ENCODE results near the gene C8G. TPM values are rescaled to one million over a fixed set of nuclear protein-coding genes. Genes with fewer than 3 reads are reported as not detected.

Gene C8G
- total RNA-seq, 2 donors from 2014 or later = 1.4 to 2.7 TPM

DNA sequence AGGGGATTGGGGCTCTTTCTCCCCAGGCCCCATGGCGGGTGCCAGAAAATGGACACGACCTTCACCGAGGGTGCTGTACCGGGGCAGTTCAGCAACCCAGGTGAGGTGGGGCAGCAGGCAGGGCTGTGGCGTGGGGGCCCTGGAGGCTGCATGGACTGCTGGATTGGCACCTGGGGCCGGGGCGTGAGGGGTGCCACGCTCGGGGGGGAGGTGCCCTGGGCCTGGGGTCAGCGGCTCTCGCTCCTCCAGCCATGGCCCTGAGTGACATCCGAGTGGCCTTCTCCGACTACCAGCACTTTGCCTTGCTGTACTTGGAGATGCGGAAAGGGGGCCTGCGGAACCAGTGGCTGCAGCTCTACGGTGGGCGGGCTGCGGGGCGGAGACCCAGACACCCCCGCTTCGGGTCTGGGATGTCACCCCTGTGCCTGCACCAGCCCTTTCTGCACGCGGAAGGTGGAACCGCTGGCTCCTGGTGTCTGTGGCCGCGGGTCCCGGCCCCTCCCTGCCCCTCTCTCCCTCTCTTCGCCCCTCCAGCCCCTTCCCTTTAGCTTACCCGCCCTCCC, 39.5 kb downstream of the C8G start:
- H3K9me3 ChIP-seq (ENCODE audit: control insufficient read depth, low read length, poor library complexity, severe bottlenecking) = no peaks in the 10 kb centered on the region
- peak overlapping the region; percentile 25 for H3K4me3 Mint-ChIP-seq
- ATAC-seq = peak; percentile 7
- H3K27me3 Mint-ChIP-seq = peaks cover 10% of the 10 kb centered on the region
- H3K36me3 Mint-ChIP-seq (ENCODE audit: low read depth) = peaks cover 6% of the 10 kb centered on the region
- H3K27ac Mint-ChIP-seq = no peak overlapping the region
- DNase-seq = no peak
- peaks cover 10% of the 10 kb centered on the region for H3K4me1 Mint-ChIP-seq

DNA sequence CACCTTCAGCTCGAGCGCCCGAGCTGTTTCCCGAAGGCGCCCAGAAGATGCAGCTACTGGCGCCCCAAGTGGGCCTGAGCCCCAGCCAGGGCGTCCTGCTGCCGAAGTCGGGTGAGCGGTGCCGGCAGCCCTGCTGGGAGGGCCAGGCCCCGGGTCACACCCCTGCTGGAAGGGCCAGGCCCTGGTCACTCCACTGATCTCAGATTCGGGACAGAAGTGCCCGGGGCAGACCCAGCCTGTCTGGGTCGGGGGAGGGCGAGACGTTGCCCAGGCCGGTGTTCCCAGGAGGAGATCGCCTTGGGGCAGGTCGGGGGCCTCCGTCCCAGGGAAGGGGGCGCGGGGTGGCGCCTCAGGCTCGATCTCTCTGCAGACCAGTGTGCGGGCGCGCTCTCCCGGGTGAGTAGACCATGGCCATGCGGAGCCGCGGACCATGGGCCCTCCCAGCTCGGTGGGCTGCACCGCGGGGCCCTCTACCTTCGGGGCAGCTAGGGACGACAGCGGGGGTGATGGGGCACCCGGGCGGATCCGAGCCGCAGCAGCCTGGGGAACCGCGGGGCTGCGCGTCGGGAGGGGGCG, 40.1 kb downstream of the C8G start:
- DNase-seq (no peak), ATAC-seq (peak; percentile 49)
- Mint-ChIP-seq H3K36me3 (ENCODE audit: low read depth) (peaks cover 6% of the 10 kb centered on the region), H3K27me3 (peaks cover 10% of the 10 kb centered on the region), H3K27ac (no peak overlapping the region), H3K4me3 (peak overlapping the region; percentile 25), H3K4me1 (peaks cover 13% of the 10 kb centered on the region)
- H3K9me3 ChIP-seq (ENCODE audit: control insufficient read depth, low read length, poor library complexity, severe bottlenecking) = no peaks in the 10 kb centered on the region

DNA sequence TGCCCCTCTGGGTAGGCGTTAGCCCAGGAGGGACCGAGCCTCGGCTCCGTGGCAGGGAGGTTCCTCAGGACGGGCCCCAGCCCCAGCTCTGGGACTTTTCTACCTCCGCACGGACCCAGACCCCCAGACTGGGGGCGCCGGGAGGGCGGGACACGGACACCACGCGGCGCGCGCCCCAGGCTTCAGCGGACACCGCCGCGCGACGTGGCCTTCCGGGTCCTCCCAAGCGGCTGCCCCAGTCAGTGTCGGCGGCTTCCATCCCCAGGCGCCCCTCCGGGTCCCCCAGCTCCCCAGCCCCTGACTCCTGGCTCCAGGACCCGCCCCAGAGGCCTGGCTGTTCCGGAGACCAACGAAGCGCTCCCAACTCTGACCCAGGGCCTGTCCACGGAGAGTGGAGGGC, 40.8 kb downstream of the C8G start:
- no peaks in the 10 kb centered on the region for H3K9me3 ChIP-seq (ENCODE audit: control insufficient read depth, low read length, poor library complexity, severe bottlenecking)
- peaks cover 10% of the 10 kb centered on the region for H3K27me3 Mint-ChIP-seq
- ATAC-seq = no peak
- H3K4me3 Mint-ChIP-seq = no peak overlapping the region
- H3K4me1 Mint-ChIP-seq = peaks cover 11% of the 10 kb centered on the region
- H3K36me3 Mint-ChIP-seq (ENCODE audit: low read depth) = peaks cover 6% of the 10 kb centered on the region
- H3K27ac Mint-ChIP-seq = no peak overlapping the region
- DNase-seq = no peak

DNA sequence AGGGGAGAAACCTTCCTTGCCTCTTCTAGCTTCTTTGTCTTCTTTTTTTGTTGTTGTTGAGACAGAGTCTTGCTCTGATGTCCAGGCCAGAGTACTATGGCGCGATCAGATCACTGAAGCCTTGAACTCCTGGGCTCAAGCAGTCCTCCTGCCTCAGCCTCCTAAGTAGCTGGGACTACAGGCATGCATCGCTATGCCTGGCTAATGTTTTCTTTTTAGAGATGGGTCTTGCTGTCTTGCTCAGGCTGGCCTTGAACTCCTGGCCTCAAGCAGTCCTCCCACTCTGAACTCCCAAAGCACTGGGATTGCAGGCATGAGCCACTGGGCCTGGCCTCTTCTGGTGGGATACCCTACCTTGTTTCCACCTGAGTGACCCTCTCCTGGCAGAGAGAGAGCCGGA, 43.8 kb downstream of the C8G start:
- H3K4me3 Mint-ChIP-seq = peak overlapping the region; percentile 41
- no peak for DNase-seq
- H3K4me1 Mint-ChIP-seq = peaks cover 16% of the 10 kb centered on the region
- H3K9me3 ChIP-seq (ENCODE audit: control insufficient read depth, low read length, poor library complexity, severe bottlenecking) = no peaks in the 10 kb centered on the region
- ATAC-seq = no peak
- H3K36me3 Mint-ChIP-seq (ENCODE audit: low read depth) = peaks cover 4% of the 10 kb centered on the region
- no peak overlapping the region for H3K27ac Mint-ChIP-seq
- H3K27me3 Mint-ChIP-seq = peaks cover 5% of the 10 kb centered on the region

DNA sequence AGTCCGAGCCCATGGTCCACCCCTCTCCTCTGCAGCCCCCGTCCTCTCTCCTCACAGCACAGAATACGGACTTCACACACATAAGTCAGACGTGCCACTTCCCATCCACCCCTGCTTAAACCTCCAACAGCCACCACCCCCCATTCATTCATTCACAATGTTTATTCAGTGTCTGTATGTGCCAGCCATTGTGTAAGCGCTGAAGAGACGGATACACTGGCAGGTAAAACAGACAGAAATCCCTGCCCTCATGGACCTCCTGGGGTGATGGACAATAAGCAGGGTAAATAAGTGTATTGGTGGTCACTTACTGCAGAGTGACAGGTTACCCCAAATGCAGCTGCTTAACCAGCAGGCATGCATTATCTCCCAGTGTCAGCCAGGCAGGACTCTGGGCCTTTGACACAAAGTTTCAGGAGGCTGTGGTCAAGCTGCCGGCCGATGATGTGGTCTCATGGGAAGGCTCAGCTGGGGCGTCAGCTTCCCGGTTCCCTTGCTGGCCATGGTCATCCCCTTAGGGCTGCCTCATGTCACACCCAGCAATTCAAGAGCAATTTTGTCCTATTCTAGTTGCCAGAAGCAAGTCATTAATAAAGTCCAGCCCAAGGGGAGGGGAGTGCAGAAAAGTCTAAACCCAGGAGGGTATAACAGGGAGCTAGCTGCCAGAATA, 45.3 kb downstream of the C8G start:
- H3K9me3 ChIP-seq (ENCODE audit: control insufficient read depth, low read length, poor library complexity, severe bottlenecking) = no peaks in the 10 kb centered on the region
- DNase-seq = no peak
- peak overlapping the region; percentile 89 for H3K4me3 Mint-ChIP-seq
- H3K27me3 Mint-ChIP-seq = no peaks in the 10 kb centered on the region
- ATAC-seq = no peak
- H3K4me1 Mint-ChIP-seq = peaks cover 13% of the 10 kb centered on the region
- peaks cover 2% of the 10 kb centered on the region for H3K36me3 Mint-ChIP-seq (ENCODE audit: low read depth)
- no peak overlapping the region for H3K27ac Mint-ChIP-seq

DNA sequence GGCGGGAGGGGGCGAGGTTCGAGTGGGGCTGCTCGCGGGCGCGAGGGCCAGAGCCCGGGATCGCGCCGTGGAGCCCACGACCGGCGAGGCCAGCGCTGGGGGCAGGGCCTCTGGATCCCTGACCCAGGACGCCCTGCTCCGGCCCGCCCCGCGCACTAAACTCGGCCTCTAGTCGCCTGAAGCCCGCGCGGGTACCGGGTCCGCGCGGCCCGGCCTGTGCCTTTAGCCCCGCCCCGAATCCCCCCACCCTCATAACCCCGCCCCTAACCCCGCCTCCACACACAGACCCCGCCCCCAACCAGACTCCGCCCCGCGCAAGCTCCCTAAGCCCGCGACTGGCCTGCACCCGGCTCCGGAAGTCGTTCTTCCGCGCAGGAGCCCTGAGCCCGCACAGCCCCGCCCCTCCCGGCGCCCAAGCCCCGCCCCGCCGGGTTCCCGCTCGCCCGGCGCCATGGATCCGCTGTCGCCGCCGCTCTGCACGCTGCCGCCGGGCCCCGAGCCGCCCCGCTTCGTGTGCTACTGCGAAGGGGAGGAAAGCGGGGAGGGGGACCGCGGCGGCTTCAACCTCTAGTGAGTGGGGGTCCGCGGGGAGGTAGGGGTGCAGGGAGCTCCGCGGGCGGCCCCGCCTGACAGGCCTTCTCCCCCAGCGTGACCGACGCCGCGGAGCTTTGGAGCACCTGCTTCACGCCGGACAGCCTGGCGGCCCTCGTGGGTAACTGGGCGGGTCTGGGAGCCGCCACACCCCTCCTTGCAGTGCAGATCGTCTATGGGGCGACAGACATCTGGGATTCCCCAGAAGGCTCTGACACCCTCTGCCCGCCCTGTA, 47.2 kb downstream of the C8G start, which contains the start of gene PAXX:
Gene PAXX, plus strand, starts transcription at position 430 of the 826 bp plus-strand sequence. Its CDS starts 22 bp downstream, at position 452.
- ATAC-seq (peak; percentile 91), DNase-seq (peak; percentile 92 to 96 (median 92))
- peak within 1 kb of the TSS; percentile 61 for H3K27ac Mint-ChIP-seq
- peaks cover 18% of the 10 kb centered on the region for H3K4me1 Mint-ChIP-seq
- no peaks in the 10 kb centered on the region for H3K9me3 ChIP-seq (ENCODE audit: control insufficient read depth, low read length, poor library complexity, severe bottlenecking)
- peak within 1 kb of the TSS; percentile 89 for H3K4me3 Mint-ChIP-seq
- no peaks in the 10 kb centered on the region for H3K27me3 Mint-ChIP-seq
- peaks cover 2% of the 10 kb centered on the region for H3K36me3 Mint-ChIP-seq (ENCODE audit: low read depth)

DNA sequence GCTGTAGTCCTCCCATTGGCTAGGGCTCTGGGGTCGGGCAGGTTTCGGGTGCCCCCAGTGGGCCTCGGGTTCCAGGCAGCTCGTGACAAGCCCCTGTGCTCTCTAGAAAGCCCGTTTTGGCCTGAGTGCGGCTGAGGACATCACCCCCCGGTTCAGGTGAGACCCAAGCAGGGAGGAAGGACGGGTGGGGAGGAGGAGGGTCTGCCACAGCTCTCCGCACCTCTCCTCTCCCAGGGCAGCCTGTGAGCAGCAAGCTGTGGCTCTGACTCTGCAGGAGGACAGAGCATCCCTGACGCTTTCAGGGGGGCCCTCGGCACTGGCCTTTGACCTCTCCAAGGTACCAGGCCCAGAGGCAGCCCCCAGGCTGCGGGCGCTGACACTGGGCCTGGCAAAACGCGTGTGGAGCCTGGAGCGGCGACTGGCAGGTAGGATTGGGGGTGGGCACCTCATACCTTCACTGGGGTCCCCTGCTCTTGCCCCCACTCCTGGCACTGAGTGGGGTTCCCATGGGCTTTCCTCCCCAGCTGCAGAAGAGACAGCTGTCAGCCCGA, 47.9 kb downstream of the C8G start:
- Mint-ChIP-seq H3K27me3 (no peaks in the 10 kb centered on the region), H3K4me1 (peaks cover 22% of the 10 kb centered on the region), H3K27ac (peak overlapping the region; percentile 61), H3K4me3 (peak overlapping the region; percentile 89), H3K36me3 (ENCODE audit: low read depth) (peaks cover under 1% of the 10 kb centered on the region)
- ATAC-seq = no peak
- no peaks in the 10 kb centered on the region for H3K9me3 ChIP-seq (ENCODE audit: control insufficient read depth, low read length, poor library complexity, severe bottlenecking)
- no peak for DNase-seq

DNA sequence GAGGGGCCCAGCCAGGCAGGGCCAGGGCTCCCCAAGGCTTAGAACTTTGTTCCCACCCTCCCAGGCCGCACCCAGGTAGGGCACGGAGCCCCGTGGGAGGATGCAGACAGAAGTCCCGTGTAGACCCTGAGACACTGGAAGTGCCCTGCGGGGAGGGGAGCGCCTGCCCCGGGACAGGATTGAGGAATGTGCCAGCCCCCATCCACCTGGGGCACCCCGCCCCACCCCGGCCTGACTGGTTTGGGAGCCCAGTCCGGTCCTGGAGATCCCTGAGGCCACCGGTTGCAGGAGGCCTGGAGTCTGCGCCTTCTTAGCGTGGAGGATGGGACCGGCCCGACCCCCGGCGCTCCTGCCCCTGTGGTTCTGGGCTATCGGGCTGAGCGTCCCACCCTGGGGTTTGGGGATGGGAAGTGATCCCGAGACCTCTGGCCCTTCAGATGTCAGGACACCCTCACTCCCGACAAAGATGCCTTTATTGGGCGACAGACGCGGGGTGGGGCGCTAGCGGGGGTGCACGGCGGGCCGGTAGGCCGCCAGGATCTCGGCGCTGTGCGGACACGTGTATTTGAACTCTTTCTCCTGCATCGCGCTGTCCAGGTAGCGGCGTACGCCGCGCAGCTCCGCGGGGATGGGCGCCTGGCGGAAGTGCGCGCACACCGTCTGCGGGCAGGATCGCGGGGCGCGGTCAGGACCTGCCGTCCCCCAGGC, 49.3 kb downstream of the C8G start:
- no peaks in the 10 kb centered on the region for H3K36me3 Mint-ChIP-seq (ENCODE audit: low read depth)
- ATAC-seq = no peak
- H3K4me3 Mint-ChIP-seq = peak overlapping the region; percentile 89
- peak overlapping the region; percentile 39 for H3K27ac Mint-ChIP-seq
- peaks cover 30% of the 10 kb centered on the region for H3K4me1 Mint-ChIP-seq
- H3K9me3 ChIP-seq (ENCODE audit: control insufficient read depth, low read length, poor library complexity, severe bottlenecking) = no peaks in the 10 kb centered on the region
- no peak for DNase-seq
- H3K27me3 Mint-ChIP-seq = no peaks in the 10 kb centered on the region

DNA sequence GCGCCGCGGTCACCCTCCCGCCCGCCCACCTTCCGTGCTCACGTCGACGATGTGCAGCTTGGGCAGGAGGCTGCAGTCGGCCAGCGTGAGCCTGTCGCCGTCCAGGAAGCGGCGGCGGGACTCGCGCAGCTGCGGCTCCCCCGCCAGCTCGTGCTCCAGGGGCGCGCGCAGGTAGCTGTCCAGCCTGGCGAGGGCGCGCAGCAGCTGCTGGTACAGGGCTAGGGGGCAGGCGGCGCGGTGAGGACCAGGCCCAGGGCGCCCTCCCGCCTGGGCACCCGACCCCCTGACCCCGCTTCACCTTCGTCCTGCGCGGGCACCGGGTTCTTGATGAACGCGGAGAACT, 49.8 kb downstream of the C8G start:
- no peaks in the 10 kb centered on the region for H3K9me3 ChIP-seq (ENCODE audit: control insufficient read depth, low read length, poor library complexity, severe bottlenecking)
- Mint-ChIP-seq H3K27me3 (no peaks in the 10 kb centered on the region), H3K4me3 (no peak overlapping the region), H3K27ac (no peak overlapping the region), H3K36me3 (ENCODE audit: low read depth) (no peaks in the 10 kb centered on the region), H3K4me1 (peaks cover 27% of the 10 kb centered on the region)
- ATAC-seq (no peak), DNase-seq (no peak)

DNA sequence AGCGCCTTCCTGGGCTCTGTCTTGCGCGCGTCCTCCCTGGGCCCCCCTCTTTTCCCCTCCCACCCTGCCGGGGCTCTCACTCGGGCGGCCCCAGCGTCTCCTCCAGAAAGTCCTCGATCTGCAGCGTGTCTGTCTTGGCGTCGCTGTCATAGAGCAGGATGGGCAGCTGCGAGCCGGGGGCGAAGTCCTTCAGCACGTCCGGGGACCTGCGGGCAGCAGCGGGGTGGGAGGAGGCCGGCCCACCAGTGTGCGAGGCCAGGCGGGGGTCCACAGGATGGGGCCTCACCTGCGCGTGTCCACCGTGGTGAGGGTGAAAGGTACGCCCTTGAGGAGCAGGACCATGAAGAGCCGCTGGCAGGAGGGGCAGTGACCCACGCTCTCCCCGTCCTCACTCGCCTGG, 50.3 kb downstream of the C8G start:
- peak overlapping the region; percentile 55 for H3K4me3 Mint-ChIP-seq
- H3K36me3 Mint-ChIP-seq (ENCODE audit: low read depth) = no peaks in the 10 kb centered on the region
- ATAC-seq = no peak
- no peak for DNase-seq
- peaks cover 30% of the 10 kb centered on the region for H3K4me1 Mint-ChIP-seq
- H3K9me3 ChIP-seq (ENCODE audit: control insufficient read depth, low read length, poor library complexity, severe bottlenecking) = no peaks in the 10 kb centered on the region
- no peaks in the 10 kb centered on the region for H3K27me3 Mint-ChIP-seq
- H3K27ac Mint-ChIP-seq = no peak overlapping the region

DNA sequence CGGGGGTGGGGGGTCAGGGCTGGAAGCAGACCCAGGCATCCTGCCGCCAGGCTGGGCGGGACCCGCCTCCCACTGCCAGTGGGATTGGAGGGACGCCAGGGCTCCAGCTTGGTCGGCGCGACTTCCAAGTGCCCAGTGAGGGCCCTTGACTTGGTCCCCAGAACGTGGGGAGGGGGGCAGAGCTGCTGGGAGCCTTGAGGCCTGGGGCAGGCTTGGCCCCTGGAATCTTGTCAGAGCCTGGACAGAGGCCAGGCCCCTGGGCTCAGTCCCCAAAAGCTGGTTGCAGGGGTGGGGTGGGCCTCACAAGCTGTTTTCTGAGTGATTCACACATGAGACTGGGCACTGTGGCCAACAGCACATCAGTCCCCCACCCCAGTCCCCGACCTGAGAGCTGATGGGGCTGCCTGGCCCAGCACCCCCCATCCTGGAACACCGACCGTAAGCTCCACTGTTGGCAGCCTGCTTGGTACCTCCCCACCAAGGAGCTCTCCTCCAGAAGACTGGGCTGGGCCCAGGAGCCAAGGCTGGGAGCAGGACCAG, 50.8 kb downstream of the C8G start:
- DNase-seq = no peak
- Mint-ChIP-seq H3K4me3 (peak overlapping the region; percentile 76), H3K4me1 (peaks cover 29% of the 10 kb centered on the region), H3K27me3 (no peaks in the 10 kb centered on the region), H3K27ac (peak overlapping the region; percentile 14), H3K36me3 (ENCODE audit: low read depth) (no peaks in the 10 kb centered on the region)
- no peak for ATAC-seq
- no peaks in the 10 kb centered on the region for H3K9me3 ChIP-seq (ENCODE audit: control insufficient read depth, low read length, poor library complexity, severe bottlenecking)

Measured in T-helper 17 cell (primary cell).